Osteocyte (in vitro differentiated cells): ENCODE results near the gene PGRMC2. TPM values are rescaled to one million over a fixed set of nuclear protein-coding genes. Genes with fewer than 3 reads are reported as not detected.

ENCODE experiments used
- DNase-seq: peaks from one replicate; pipeline ENCODE4 v3.0.0; 2021; ENCODE audit warnings: mixed read lengths; ENCODE audit not compliant: unreplicated experiment; ENCODE audit errors: extremely low spot score
- H3K27ac Mint-ChIP-seq: one replicate; pipeline ENCODE4 v1.8.0; 2021; ENCODE audit warnings: mild to moderate bottlenecking, mixed read lengths; ENCODE audit not compliant: unreplicated experiment
- H3K27me3 Mint-ChIP-seq: one replicate; pipeline ENCODE4 v1.8.0; 2021; ENCODE audit warnings: mixed read lengths; ENCODE audit not compliant: unreplicated experiment
- H3K36me3 Mint-ChIP-seq: one replicate; pipeline ENCODE4 v1.8.0; 2021; ENCODE audit warnings: mixed read lengths; ENCODE audit not compliant: unreplicated experiment
- H3K4me1 Mint-ChIP-seq: one replicate; pipeline ENCODE4 v1.8.0; 2021; ENCODE audit warnings: mixed read lengths; ENCODE audit not compliant: unreplicated experiment
- H3K4me3 Mint-ChIP-seq: one replicate; pipeline ENCODE4 v1.8.0; 2021; ENCODE audit warnings: mild to moderate bottlenecking, moderate library complexity, mixed read lengths; ENCODE audit not compliant: unreplicated experiment
- H3K9me3 Mint-ChIP-seq: one replicate; pipeline ENCODE4 v1.8.0; 2021; ENCODE audit warnings: mixed read lengths; ENCODE audit not compliant: unreplicated experiment
- CTCF ChIP-seq: fragments of 200-600 bp; sonication (generic); IDR thresholded peaks from 2 replicates; pipeline ENCODE4 v1.5.0; 2021; ENCODE audit warnings: antibody characterized with exemption, mild to moderate bottlenecking, moderate library complexity
- long read RNA-seq: library from polyadenylated mRNA; unstranded; transcript quantifications from one replicate; pipeline ENCODE4 v2.0.0, GENCODE V29; 2021
- total RNA-seq: library from RNA; stranded (reverse); gene quantifications from 2 replicates; pipeline ENCODE4 v1.2.1, GENCODE V29; 2021

The PGRMC2 gene
- total RNA-seq = 79.2 and 88.9 TPM in 2 replicates
- long read RNA-seq, transcript PGRMC2-208 (3 exons, 3,783 nt) = major isoform, 7 of 26 reads
- long read RNA-seq, partial matches to known transcripts = 0 of 26 reads
- long read RNA-seq, other reads (novel, unspliced or antisense) = 17 of 26 reads

GRCh38 chr4:128287141-128287870 lies at the start of gene PGRMC2:
Gene PGRMC2, minus strand, starts transcription at chr4:128287813. Its CDS starts 23 bp downstream, at chr4:128287790.
- TF ChIP-seq CTCF = no peak
- Mint-ChIP-seq H3K4me1 (peaks cover 31% of the 10 kb centered on the region), H3K36me3 (peaks cover 10% of the 10 kb centered on the region), H3K27ac (peak within 1 kb of the TSS; percentile 90), H3K27me3 (no peaks in the 10 kb centered on the region), H3K9me3 (no peaks in the 10 kb centered on the region), H3K4me3 (peak within 1 kb of the TSS; percentile 89)
- DNase-seq = no peak

GRCh38 chr4:128335541-128335940 lies 47.9 kb upstream of the PGRMC2 start:
- DNase-seq = no peak
- H3K4me3 Mint-ChIP-seq = no peak overlapping the region
- H3K4me1 Mint-ChIP-seq = peaks cover 18% of the 10 kb centered on the region
- no peaks in the 10 kb centered on the region for H3K36me3 Mint-ChIP-seq
- H3K27ac Mint-ChIP-seq = no peak overlapping the region
- no peaks in the 10 kb centered on the region for H3K9me3 Mint-ChIP-seq
- H3K27me3 Mint-ChIP-seq = no peaks in the 10 kb centered on the region
- TF ChIP-seq CTCF = no peak

GRCh38 chr4:128334256-128334655 lies 46.6 kb upstream of the PGRMC2 start:
- H3K36me3 Mint-ChIP-seq = no peaks in the 10 kb centered on the region
- peaks cover 22% of the 10 kb centered on the region for H3K4me1 Mint-ChIP-seq
- H3K27ac Mint-ChIP-seq = no peak overlapping the region
- no peak for TF ChIP-seq CTCF
- no peak overlapping the region for H3K4me3 Mint-ChIP-seq
- DNase-seq = no peak
- H3K9me3 Mint-ChIP-seq = no peaks in the 10 kb centered on the region
- H3K27me3 Mint-ChIP-seq = no peaks in the 10 kb centered on the region

- no peak for DNase-seq
- no peaks in the 10 kb centered on the region for H3K9me3 Mint-ChIP-seq
- H3K36me3 Mint-ChIP-seq = no peaks in the 10 kb centered on the region
- H3K4me1 Mint-ChIP-seq = peaks cover 15% of the 10 kb centered on the region
- H3K27me3 Mint-ChIP-seq = no peaks in the 10 kb centered on the region
- no peak for TF ChIP-seq CTCF
- no peak overlapping the region for H3K4me3 Mint-ChIP-seq
- H3K27ac Mint-ChIP-seq = no peak overlapping the region
Measured at GRCh38 chr4:128333309-128334018, 45.9 kb upstream of the PGRMC2 start.

GRCh38 chr4:128332081-128332480 lies 44.5 kb upstream of the PGRMC2 start:
- H3K36me3 Mint-ChIP-seq = no peaks in the 10 kb centered on the region
- H3K4me3 Mint-ChIP-seq = no peak overlapping the region
- no peaks in the 10 kb centered on the region for H3K9me3 Mint-ChIP-seq
- DNase-seq = no peak
- H3K27me3 Mint-ChIP-seq = no peaks in the 10 kb centered on the region
- no peak for TF ChIP-seq CTCF
- no peak overlapping the region for H3K27ac Mint-ChIP-seq
- H3K4me1 Mint-ChIP-seq = peaks cover 13% of the 10 kb centered on the region
